Measurements from ENCODE around the gene KRTCAP2. TPM values are rescaled to one million over a fixed set of nuclear protein-coding genes. Genes with fewer than 3 reads are reported as not detected.

Gene KRTCAP2
- polyA plus RNA-seq, 4 donors: 144 to 286 (median 201) TPM

Other genes starting within 250 kb of the KRTCAP2 start
- gene PMVK, start 236.6 kb downstream of the KRTCAP2 start, polyA plus RNA-seq: 100 to 1,000 TPM in 1 of 4 donors, 10 to 100 TPM in 3; 44.8 to 120 (median 76.0) TPM
- 10 to 100 TPM; 31.9 to 97.8 (median 37.8) TPM for gene PBXIP1, start 217.2 kb downstream of the KRTCAP2 start, polyA plus RNA-seq
- 10 to 100 TPM; 22.1 to 34.7 (median 24.8) TPM for gene PYGO2, start 211.5 kb downstream of the KRTCAP2 start, polyA plus RNA-seq
- gene SHC1, start 202.6 kb downstream of the KRTCAP2 start, polyA plus RNA-seq: 10 to 100 TPM; 59.7 to 84.8 (median 66.7) TPM
- 100 to 1,000 TPM in 1 of 4 donors, 10 to 100 TPM in 3; 63.7 to 117 (median 75.6) TPM for gene CKS1B, start 198.6 kb downstream of the KRTCAP2 start, polyA plus RNA-seq
- 10 to 100 TPM; 25.1 to 51.4 (median 34.4) TPM for gene FLAD1, start 190.0 kb downstream of the KRTCAP2 start, polyA plus RNA-seq
- under 1 TPM in 1 of 4 donors, not detected in 3; 0.64 TPM for gene LENEP, start 179.7 kb downstream of the KRTCAP2 start, polyA plus RNA-seq
- 100 to 1,000 TPM in 2 of 4 donors, 10 to 100 TPM in 2; 51.5 to 222 (median 115) TPM for gene ZBTB7B, start 170.5 kb downstream of the KRTCAP2 start, polyA plus RNA-seq
- gene DCST2, start 139.5 kb downstream of the KRTCAP2 start, polyA plus RNA-seq: 10 to 100 TPM in 2 of 4 donors, 1 to 10 TPM in 2; 1.9 to 27.1 (median 10.6) TPM
- under 1 TPM in 2 of 4 donors, not detected in 2; 0.10 to 0.56 TPM for gene DCST1, start 139.5 kb downstream of the KRTCAP2 start, polyA plus RNA-seq
- gene ADAM15, start 122.0 kb downstream of the KRTCAP2 start, polyA plus RNA-seq: 100 to 1,000 TPM in 3 of 4 donors, 10 to 100 TPM in 1; 24.9 to 206 (median 147) TPM
- 10 to 100 TPM; 16.8 to 41.3 (median 17.4) TPM for gene EFNA4, start 109.6 kb downstream of the KRTCAP2 start, polyA plus RNA-seq
- gene EFNA3, start 94.5 kb downstream of the KRTCAP2 start, polyA plus RNA-seq: 1 to 10 TPM; 2.0 to 7.0 (median 5.4) TPM
- gene EFNA1, start 45.4 kb downstream of the KRTCAP2 start, polyA plus RNA-seq: 100 to 1,000 TPM in 3 of 4 donors, 10 to 100 TPM in 1; 50.6 to 166 (median 145) TPM
- gene SLC50A1, start 37.5 kb downstream of the KRTCAP2 start, polyA plus RNA-seq: 10 to 100 TPM; 44.6 to 99.5 (median 61.9) TPM
- gene DPM3, start 32.8 kb downstream of the KRTCAP2 start, polyA plus RNA-seq: 100 to 1,000 TPM in 3 of 4 donors, 10 to 100 TPM in 1; 68.5 to 306 (median 238) TPM
- under 1 TPM in 3 of 4 donors, not detected in 1; 0.27 to 0.64 (median 0.57) TPM for gene TRIM46, start 545 bp upstream of the KRTCAP2 start, polyA plus RNA-seq
- gene THBS3, start 34.6 kb upstream of the KRTCAP2 start, polyA plus RNA-seq: 10 to 100 TPM; 11.3 to 24.9 (median 14.8) TPM
- gene MTX1, start 35.4 kb upstream of the KRTCAP2 start, polyA plus RNA-seq: 10 to 100 TPM; 40.0 to 72.2 (median 49.4) TPM
- 10 to 100 TPM; 14.3 to 21.3 (median 16.8) TPM for gene ENTREP3, start 82.2 kb upstream of the KRTCAP2 start, polyA plus RNA-seq
- gene SCAMP3, start 89.1 kb upstream of the KRTCAP2 start, polyA plus RNA-seq: 10 to 100 TPM; 32.7 to 61.8 (median 53.8) TPM
- 10 to 100 TPM; 27.0 to 66.9 (median 37.7) TPM for gene CLK2, start 100.2 kb upstream of the KRTCAP2 start, polyA plus RNA-seq
- 10 to 100 TPM in 2 of 4 donors, 1 to 10 TPM in 2; 4.0 to 15.0 (median 8.1) TPM for gene HCN3, start 104.2 kb upstream of the KRTCAP2 start, polyA plus RNA-seq
- 10 to 100 TPM in 1 of 4 donors, 1 to 10 TPM in 3; 3.8 to 69.0 (median 7.4) TPM for gene PKLR, start 128.1 kb upstream of the KRTCAP2 start, polyA plus RNA-seq
- 100 to 1,000 TPM; 172 to 343 (median 195) TPM for gene FDPS, start 135.6 kb upstream of the KRTCAP2 start, polyA plus RNA-seq
- 10 to 100 TPM; 32.7 to 60.8 (median 44.6) TPM for gene RUSC1, start 147.6 kb upstream of the KRTCAP2 start, polyA plus RNA-seq

Data from small intestine (tissue), 4 donors.